ENCODE measurements around the gene WDR19. TPM values are rescaled to one million over a fixed set of nuclear protein-coding genes. Genes with fewer than 3 reads are reported as not detected.

WDR19 gene
- total RNA-seq, 2 donors from 2014 or later = 9.1 to 10.6 TPM

- no peak for ATAC-seq
- DNase-seq (ENCODE audit: low spot score) = no peak
- H3K27me3 Mint-ChIP-seq = no peaks in the 10 kb centered on the region
- peaks cover 6 to 15% of the 10 kb centered on the region in 2 donors for H3K4me1 Mint-ChIP-seq (ENCODE audit: low read depth in 2 of 2)
- H3K4me3 Mint-ChIP-seq = no peak overlapping the region
- no peak overlapping the region for H3K27ac Mint-ChIP-seq
- H3K9me3 Mint-ChIP-seq = no peaks in the 10 kb centered on the region
- H3K36me3 Mint-ChIP-seq = peaks cover 17% of the 10 kb centered on the region
Measured at GRCh38 chr4:39324897-39325613, 142.7 kb downstream of the WDR19 start.

- Mint-ChIP-seq H3K4me1 (ENCODE audit: low read depth in 2 of 2) (peaks cover 18% of the 10 kb centered on the region in 2 donors), H3K4me3 (no peak overlapping the region), H3K36me3 (peaks cover 17% of the 10 kb centered on the region), H3K27ac (no peak overlapping the region), H3K9me3 (no peaks in the 10 kb centered on the region), H3K27me3 (no peaks in the 10 kb centered on the region)
- ATAC-seq = no peak
- no peak for DNase-seq (ENCODE audit: low spot score)
Measured at GRCh38 chr4:39326468-39326977, 144.2 kb downstream of the WDR19 start.

GRCh38 chr4:39330353-39330752 lies 148.0 kb downstream of the WDR19 start:
- Mint-ChIP-seq H3K27ac (no peak overlapping the region), H3K36me3 (peaks cover 4% of the 10 kb centered on the region), H3K9me3 (no peaks in the 10 kb centered on the region), H3K4me3 (no peak overlapping the region), H3K27me3 (no peaks in the 10 kb centered on the region), H3K4me1 (ENCODE audit: low read depth in 2 of 2) (peaks cover 21 to 25% of the 10 kb centered on the region in 2 donors)
- ATAC-seq (no peak), DNase-seq (ENCODE audit: low spot score) (no peak)

- H3K4me1 Mint-ChIP-seq (ENCODE audit: low read depth in 2 of 2) = peaks cover 22 to 25% of the 10 kb centered on the region in 2 donors
- no peaks in the 10 kb centered on the region for H3K27me3 Mint-ChIP-seq
- no peaks in the 10 kb centered on the region for H3K9me3 Mint-ChIP-seq
Measured at GRCh38 chr4:39331191-39331590, 148.9 kb downstream of the WDR19 start.

More at GRCh38 chr4:39331191-39331590, 148.9 kb downstream of the WDR19 start:
- no peak for DNase-seq (ENCODE audit: low spot score)
- H3K4me3 Mint-ChIP-seq = no peak overlapping the region
- H3K36me3 Mint-ChIP-seq = no peaks in the 10 kb centered on the region
- H3K27ac Mint-ChIP-seq = no peak overlapping the region
- no peak for ATAC-seq

Other genes with a start within 250 kb of the WDR19 start
- gene TMEM156, start 150.1 kb upstream of the WDR19 start, total RNA-seq = 10 to 100 TPM in 1 of 2 donors, 1 to 10 TPM in 1; 7.9 to 10.3 TPM
- 10 to 100 TPM; 13.6 to 20.8 TPM for gene KLHL5, start 120.3 kb upstream of the WDR19 start, total RNA-seq
- 100 to 1,000 TPM in 1 of 2 donors, 10 to 100 TPM in 1; 74.9 to 102 TPM for gene RFC1, start 183.8 kb downstream of the WDR19 start, total RNA-seq
- gene KLB, start 224.4 kb downstream of the WDR19 start, total RNA-seq = under 1 TPM in 1 of 2 donors, not detected in 1; 0.05 TPM